ENCODE measurements around the gene LBX2.
"Not testable (repeated sequence)": the region's sequence is repeated elsewhere in the genome, so short reads cannot be mapped to it uniquely, and the experiment has no call there.

Gene LBX2

GRCh38 chr2:74486141-74486540, 13.3 kb downstream of the LBX2 start:
- no peak for DNase-seq (ENCODE audit: low spot score)
- FAIRE-seq = no peak

DNA sequence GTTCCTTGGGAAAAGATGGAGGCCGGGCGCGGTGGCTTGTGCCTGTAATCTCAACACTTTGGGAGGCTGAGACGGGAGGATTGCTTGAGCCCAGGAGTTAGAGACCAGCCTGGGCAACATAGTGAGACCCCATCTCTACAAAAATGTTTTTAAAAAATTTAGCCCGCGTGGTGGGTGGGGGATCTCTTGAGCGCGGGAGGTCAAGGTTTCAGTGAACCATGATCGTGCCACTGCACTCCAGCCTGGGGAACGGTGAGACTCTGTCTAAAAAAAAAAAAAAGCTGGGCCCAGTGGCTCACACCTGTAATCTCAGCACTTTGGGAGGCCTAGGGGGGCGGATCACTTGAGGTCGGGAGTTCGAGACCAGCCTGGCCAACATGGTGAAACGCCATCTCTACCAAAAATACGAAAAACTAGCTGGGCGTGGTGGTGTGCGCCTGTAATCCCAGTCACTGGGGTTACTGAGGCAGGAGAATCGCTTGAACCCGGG, 15.7 kb downstream of the LBX2 start:
- DNase-seq (ENCODE audit: low spot score); FAIRE-seq: not testable (repeated sequence)

- FAIRE-seq (peak; percentile 91), DNase-seq (ENCODE audit: low spot score) (peak; percentile 95)
Measured at GRCh38 chr2:74482801-74483674, 16.4 kb downstream of the LBX2 start, which contains the start of the genes CCDC142 and TTC31. CCDC142 (minus strand) TSS chr2:74482998; CDS start chr2:74482837, 161 bp downstream. TTC31 (plus strand) TSS chr2:74483081; CDS start chr2:74483096, 15 bp downstream.

- FAIRE-seq = no peak
- DNase-seq (ENCODE audit: low spot score) = peak; percentile 63
Measured at GRCh38 chr2:74481961-74482800, 17.2 kb downstream of the LBX2 start.

GRCh38 chr2:74481431-74481830, 18.0 kb downstream of the LBX2 start:
- DNase-seq (ENCODE audit: low spot score) = no peak
- no peak for FAIRE-seq

GRCh38 chr2:74474899-74475298, 24.5 kb downstream of the LBX2 start:
- no peak for DNase-seq (ENCODE audit: low spot score)
- no peak for FAIRE-seq

- DNase-seq (ENCODE audit: low spot score) (no peak), FAIRE-seq (no peak)
Measured at GRCh38 chr2:74474481-74474880, 24.9 kb downstream of the LBX2 start.

DNA sequence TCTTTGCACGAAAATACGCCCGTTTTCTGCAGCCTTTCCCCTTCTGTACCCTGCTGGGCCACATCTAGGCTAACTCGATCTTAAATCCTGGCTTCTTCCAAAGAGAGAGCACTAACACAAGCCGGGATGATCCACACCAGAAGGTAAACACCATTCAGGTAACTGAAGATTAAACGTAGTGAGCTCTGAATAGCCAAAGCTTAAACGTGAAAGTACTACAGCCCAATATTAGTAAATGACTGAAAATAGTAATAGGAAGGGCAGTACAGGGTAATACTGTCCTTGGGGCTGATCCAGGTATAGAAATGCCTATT, 26.5 kb downstream of the LBX2 start:
- FAIRE-seq (no peak), DNase-seq (ENCODE audit: low spot score) (no peak)

DNA sequence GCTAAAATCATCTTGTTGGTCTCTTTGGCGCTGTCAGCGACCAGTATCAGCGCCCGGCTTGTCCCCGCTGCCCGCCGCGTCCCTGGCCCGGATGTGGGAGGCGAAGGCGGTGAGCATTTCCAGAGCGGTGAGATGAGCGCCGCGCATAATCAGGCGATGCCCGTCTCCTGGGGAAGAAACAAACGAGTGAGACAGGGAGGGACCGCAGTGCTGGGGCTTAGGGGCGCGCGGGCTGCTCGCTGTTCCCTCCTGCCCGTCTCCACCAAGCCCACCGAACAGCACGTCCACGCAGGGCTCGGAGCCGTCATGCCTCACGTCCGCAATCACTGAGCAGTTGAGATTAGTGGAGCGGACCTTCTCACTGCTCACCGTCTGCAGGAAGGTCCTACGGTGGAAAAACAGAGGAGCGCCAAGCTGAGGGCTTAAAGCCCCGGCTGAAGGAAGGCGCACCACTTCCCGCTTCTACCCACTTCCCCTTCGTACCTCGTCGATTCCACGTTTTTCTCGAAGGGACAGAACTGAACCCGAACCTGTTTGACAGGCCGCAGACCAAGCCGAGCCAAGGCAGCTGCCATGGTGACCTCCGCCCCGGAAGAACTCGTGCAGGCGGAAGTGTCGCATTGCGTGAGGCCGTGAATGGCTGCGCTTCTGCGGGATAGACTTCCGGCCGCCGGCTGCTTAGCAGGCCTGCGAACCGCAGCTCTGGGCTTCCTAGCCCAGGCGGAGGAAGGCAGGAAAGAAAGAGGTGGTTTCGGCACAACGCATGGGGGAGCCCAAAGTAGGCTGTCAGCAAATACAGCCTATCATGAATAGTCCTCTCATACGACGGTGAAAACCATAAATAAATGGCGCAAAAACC, 27.1 kb downstream of the LBX2 start, which contains the start of gene MRPL53:
Gene MRPL53 (minus strand): TSS at position 595 of the 859 bp plus-strand sequence. CDS start 20 bp downstream, at position 575.
- FAIRE-seq (peak; percentile 85), DNase-seq (ENCODE audit: low spot score) (peak; percentile 92)

DNA sequence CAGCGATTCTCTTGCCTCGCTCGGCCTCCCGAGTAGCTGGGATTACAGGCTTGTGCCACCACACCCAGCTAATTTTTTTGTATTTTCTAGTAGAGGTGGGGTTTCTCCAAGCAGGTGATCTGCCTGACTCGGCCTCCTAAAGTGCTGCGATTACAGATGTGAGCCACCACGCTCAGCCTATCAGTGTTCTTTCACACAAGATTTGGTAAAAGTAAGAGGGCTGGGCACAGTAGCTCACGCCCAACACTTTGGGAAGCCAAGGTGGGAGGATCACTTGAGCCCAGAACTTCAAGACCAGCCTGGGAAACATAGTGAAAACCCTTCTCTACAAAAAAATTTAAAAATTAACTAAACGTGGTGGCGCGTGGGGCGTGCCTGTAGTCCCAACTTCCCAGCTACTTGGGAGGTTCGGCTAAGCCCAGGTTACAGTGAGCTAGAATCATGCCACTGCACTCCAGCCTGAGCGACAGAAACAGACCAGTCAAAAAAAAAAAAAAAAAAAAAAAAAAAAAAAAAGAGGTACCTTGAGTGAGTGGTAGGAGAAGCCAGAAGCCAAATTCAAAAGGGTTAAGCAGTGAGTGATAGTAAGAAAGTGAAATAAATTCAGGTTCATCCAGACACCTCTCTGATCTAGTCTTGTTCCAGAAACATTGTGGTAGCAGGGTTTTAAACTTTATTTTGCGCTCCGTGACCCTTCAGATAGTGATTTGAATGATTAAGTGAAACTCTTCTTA, 27.9 kb downstream of the LBX2 start:
- FAIRE-seq (no peak), DNase-seq (ENCODE audit: low spot score) (no peak)

GRCh38 chr2:74470742-74471141, 28.7 kb downstream of the LBX2 start:
- not testable (repeated sequence) for FAIRE-seq; DNase-seq (ENCODE audit: low spot score)

GRCh38 chr2:74464406-74464805, 35.0 kb downstream of the LBX2 start:
- FAIRE-seq = no peak
- DNase-seq (ENCODE audit: low spot score) = no peak

- DNase-seq (ENCODE audit: low spot score) = no peak
- FAIRE-seq = no peak
Measured at GRCh38 chr2:74462786-74463105, 36.7 kb downstream of the LBX2 start.

DNA sequence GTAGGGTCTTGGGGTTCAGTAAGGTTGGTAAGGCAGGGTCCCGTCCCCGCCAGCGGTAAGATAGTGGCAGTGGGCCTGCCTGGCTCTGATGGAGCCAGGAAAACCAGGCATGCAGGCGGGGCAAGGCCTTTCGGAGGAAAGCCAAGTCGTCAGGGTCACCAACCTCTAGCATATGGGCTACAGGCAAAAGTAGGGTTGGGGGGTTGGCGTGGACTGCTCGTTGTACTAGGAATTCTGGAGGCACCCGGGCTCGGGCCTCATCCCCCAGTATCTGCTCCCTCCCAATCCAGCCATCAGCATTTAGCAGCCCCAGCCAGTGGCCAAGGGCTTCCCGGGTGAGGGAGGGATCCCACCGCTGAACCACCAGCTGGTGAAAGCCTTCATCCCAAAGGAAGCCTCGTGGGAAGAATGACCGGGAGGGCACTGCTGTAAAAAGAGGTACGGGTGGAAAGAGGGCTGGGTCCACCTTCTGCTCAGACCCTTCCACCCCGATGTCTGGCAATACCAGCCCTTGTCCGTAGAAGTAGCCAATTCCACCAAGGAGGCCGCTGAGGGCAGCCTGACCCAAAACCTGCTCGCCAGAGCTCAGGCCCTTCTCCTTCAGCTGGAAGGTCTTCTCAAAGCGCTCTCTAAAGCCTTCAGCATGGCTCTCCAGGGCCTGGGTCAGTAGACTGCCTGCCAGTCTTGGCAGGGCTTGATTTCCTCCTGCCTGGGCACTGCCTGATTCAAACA, 37.2 kb downstream of the LBX2 start:
- no peak for DNase-seq (ENCODE audit: low spot score)
- FAIRE-seq = no peak

- no peak for DNase-seq (ENCODE audit: low spot score)
- no peak for FAIRE-seq
Measured at GRCh38 chr2:74461187-74462053, 38.0 kb downstream of the LBX2 start.

DNA sequence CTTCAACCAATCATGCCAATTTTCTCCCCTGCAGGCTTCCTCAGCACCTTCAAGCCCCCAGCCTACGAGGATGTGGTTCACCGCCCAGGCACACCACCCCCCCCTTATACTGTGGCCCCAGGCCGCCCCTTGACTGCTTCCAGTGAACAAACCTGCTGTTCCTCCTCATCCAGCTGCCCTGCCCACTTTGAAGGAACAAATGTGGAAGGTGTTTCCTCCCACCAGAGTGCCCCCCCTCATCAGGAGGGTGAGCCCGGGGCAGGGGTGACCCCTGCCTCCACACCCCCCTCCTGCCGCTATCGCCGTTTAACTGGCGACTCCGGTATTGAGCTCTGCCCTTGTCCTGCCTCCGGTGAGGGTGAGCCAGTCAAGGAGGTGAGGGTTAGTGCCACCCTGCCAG, 39.2 kb downstream of the LBX2 start:
- not testable (repeated sequence) for FAIRE-seq; DNase-seq (ENCODE audit: low spot score)

DNA sequence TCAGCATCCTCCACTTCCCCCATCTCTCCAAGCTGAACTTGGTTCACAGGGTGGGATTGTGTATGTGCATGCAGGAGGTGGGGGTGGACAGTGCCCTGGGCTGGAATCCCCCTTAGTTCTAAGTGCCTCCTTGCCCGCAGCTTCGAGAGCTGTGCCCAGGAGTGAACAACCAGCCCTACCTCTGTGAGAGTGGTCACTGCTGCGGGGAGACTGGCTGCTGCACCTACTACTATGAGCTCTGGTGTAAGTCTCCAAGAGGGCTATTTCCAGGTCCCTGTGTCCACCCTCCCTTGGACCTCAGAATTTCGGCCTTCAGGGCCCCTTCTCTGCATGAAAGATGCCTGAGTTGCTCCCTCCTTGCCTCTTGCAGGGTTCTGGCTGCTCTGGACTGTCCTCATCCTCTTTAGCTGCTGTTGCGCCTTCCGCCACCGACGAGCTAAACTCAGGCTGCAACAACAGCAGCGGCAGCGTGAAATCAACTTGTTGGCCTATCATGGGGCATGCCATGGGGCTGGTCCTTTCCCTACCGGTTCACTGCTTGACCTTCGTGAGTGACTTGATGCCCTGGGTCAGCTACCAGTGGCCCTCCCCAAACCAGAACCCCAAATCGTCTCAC, 39.8 kb downstream of the LBX2 start:
- DNase-seq (ENCODE audit: low spot score); FAIRE-seq: not testable (repeated sequence)

GRCh38 chr2:74458938-74459363, 40.5 kb downstream of the LBX2 start:
- FAIRE-seq = no peak

More at GRCh38 chr2:74458938-74459363, 40.5 kb downstream of the LBX2 start:
- DNase-seq (ENCODE audit: low spot score) = no peak

Measured in urothelium cell line (cell line).